NCI-H1092 treated with DMSO at 0.1 percent for 48 hours (cell line): ENCODE results near the gene C11orf97.
"Not testable (repeated sequence)": the region's sequence is repeated elsewhere in the genome, so short reads cannot be mapped to it uniquely, and the experiment has no call there.

ENCODE experiments used
- DNase-seq: peaks from one replicate; lab custom pipeline; 2025; lab: John Stamatoyannopoulos, UW

C11orf97 gene, protein sequence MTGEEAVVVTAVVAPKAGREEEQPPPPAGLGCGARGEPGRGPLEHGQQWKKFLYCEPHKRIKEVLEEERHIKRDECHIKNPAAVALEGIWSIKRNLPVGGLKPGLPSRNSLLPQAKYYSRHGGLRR

DNA sequence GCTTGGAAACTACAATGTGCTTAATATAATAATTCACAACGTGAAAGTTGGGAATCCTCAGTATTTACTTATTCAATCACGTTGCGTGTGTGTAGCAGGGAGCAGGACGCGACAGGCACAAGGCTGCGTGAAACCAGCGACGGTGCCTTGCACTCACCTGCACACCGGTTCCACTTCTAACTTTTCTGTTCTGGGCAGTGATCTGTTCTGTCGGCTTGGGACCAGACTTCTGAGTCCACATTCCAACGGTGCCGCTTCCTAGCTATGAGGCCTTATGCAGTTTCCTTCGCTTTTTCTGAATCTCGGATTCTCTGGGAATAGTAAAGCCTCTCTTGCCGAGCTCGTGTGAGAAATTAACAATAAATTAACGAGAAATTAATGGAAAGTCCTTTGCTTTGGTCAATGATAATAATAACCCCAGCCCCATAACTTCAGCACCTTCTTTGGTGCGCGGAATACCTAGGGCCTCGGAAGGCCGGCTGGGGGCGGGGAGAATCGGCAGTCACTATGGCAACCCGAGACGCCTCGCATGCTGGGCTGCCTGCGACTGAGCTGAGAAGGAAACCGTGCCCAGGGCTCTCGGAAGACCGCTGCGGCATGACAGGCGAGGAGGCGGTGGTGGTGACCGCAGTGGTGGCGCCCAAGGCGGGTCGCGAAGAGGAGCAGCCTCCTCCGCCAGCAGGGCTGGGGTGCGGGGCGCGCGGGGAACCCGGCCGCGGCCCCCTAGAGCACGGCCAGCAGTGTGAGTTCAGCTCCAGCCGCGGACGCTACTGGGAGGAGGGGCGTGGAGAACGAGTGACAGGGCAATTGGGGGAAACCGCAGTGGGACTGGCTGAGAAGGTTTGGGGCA lies at the start of gene C11orf97:
TSS of gene C11orf97 (plus strand) at position 530 of the 850 bp plus-strand sequence. CDS start at position 598, 68 bp downstream.
- peak; percentile 31 for DNase-seq

DNA sequence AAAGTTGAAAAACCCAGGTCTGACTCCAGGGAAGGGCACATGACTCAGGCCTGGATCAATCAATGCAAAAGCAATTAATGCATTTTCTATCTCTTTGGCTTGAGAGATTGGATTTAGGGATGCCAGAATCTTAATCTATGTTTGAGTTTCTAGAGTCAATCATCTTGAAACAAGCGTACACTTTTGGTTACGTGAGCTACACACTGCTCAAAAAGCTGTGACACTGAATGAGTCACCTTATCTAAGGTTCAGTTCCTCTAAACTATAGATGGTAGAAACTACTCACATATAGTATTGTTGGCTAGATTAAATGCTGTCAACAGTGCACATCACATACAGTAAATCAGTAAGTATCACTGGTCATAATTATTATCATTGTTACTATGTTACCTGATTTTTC lies 42.8 kb upstream of the C11orf97 start:
- no peak for DNase-seq

DNA sequence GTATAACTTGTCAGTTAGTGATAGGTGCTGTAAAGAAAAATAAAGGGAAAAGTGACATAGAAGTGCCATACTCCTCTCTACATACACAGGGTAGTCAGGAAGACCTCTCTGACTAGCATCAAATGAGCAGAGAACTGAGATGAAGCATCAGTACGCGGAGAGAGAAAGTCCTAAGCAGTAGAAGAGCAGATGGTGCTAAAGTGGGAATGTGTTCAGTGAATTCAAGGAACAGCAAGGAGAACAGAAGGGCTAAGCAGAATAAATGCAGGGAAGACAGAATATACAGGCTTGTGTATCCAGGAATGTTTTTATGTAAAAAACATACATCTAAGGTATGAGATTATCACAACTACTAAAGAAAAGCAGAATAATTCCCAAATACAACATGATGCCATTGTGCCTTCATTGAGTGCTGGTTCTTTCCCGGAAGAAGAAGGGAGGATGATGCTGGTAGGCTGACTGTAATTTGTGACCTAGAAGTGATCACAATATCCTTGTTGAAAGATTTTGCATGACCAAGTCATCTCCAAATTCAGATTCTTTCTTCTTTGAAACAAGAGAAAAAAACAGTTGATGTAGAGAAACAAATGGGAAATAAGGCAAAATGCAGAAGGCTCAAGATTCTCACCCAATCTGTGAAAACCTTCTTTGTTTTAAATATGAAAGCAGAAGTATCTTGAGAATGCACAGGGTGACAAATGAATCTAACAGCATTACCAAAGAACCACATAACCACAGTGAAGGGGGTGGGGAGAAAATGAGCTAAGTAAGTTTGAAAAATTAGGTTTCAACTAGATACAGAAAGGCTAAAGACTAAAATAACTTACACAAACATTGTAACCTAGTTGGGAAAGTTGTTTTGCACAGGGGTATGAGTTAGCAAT lies 39.1 kb upstream of the C11orf97 start:
- no peak for DNase-seq

DNA sequence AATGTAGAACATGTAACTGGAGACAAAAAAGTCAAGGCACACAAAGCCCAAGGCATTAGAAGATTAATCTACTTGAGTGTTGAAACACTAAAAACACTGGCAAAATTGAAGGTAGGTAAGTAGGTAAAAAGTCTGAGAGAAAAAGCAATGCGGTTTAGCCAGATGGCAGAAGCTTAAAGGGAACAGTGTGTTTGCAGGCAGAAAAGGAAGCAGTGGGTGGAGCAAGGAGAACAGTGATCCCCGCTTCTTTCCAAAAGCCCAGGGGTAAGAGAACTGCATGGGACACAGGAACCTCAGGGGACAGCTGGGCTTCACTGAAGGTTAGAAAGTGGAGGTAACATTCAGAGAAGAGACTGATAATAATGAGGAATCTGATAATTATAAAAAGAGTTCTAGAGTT lies 34.6 kb upstream of the C11orf97 start:
- DNase-seq: no peak

DNA sequence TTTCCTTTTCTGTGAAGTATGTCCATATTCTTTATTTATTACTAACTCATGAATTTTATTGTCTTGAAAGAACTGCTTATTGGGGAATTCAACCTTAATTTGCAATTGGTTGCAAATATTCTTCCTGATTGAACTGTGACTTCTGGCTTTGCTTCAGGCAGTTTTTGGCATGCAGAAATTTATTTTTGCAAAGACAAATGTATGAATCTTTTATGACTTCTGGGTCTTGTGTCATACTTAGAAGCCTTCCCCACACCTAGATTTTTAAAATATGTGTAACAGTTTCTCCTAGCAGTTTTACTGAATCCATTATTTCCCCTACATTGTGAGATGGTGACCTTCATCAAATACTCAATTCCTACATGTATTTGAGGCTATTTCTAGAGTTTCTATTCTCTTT lies 30.9 kb upstream of the C11orf97 start:
- DNase-seq: no peak

DNA sequence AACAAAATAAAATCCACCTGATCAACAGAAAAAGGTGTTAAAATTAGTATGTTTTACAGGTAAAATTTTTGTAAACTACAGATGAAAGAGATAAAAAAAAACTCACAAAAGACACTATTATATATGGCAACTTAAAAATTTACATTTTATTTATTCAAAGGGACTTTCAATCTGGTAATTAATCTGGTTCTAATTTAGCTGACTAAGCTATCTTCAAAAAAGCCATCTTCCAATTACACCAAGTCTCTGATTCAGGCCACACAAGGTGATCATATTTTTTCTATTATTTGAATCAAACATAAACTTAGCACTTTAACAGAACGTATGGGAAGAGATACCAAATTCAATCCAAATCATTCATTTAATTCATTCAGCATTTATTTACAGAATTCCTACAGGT lies 26.2 kb upstream of the C11orf97 start:
- no peak for DNase-seq

DNA sequence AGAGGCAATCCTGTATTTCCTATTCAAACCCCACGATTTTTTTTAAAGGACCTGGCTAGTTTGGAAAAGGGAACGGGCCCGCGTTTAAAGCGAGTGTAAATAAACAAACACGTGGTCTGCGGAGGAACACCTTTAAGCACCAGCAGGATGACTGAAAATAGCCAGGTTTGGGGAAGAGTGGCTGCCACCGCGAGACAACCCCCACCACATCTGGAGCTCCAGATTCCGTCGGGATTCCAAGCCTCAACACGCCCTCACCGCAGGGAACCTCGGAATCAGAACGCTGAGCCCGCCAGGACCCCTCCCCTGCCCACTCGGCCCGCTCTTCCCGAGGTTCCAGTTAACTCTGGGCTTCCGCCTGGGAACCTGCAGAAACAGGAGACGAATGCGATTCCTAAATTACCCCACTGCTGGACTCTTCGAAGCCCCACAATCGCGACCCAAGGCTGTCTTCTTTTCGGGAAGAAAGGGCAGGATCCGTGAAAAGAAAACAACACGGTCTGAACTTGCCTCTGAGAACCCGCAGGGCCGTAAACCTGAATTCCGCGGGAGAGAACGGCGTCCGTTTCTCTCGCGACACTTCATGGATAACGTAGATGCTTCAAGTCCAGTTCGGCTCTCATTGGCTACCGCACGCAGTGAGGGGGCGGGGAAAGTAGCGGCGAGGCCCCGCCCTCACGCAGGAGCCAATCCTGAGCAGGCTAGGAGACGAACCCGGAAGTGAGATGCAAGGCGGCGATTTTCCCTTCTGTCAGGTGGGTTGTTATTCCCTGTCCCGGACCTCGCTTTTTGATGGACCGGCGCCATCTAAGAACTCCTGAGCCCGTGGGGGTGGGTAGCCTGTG lies 18.8 kb upstream of the C11orf97 start, which contains the start of the genes ANKRD49 and MRE11:
TSS of gene ANKRD49 (plus strand) at position 704 of the 845 bp plus-strand sequence. CDS start 2,710 bp downstream, outside the sequence.
TSS of gene MRE11 (minus strand) at position 564 of the 845 bp plus-strand sequence. CDS start 1,043 bp downstream, outside the sequence.
- DNase-seq: peak; percentile 98

DNA sequence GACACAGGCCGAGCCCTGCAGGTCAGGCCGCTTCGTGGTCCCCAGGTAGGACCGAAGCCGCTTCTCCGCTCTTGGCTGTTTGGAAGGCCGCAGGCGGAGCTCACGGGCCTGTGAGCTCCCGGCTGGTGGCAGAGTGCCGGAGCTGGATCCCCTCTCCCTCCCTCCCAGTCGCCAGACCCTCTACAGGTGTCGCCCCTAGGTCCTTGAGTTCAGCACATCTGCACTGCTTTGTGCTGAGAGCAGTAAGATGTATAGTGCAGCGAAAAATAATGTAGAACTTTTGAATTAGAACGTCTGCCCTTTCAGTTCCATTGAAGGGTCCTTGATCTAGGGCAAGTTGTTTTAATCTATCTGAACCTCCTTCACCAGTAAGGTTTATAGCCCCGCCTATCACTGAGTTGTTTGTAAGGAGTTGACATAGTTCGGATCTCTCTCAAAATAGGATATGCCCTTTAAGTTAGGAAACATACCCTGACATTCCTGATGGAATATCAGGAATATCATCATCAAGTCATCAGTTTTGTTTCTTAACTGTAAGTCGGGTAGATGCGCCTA lies 18.1 kb upstream of the C11orf97 start:
- no peak for DNase-seq

DNA sequence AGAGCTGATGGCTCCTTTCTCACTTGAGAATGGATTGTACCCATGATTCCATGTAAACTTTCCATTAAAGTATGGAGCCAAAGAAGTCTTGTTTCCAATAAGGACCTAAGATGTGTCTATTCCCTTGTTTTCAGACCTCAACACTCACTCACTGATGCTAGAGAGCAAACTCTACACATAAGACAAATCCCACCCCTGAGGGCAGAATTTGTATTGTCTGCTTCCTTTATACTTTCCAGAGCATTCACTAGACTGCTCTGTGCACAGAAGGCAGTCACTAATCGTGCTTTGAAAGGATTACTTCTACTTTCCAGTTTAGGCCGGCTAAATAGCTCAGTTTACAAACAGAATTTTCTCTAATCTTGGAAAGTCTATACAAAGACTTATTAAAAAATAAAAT lies 12.1 kb upstream of the C11orf97 start:
- no peak for DNase-seq

DNA sequence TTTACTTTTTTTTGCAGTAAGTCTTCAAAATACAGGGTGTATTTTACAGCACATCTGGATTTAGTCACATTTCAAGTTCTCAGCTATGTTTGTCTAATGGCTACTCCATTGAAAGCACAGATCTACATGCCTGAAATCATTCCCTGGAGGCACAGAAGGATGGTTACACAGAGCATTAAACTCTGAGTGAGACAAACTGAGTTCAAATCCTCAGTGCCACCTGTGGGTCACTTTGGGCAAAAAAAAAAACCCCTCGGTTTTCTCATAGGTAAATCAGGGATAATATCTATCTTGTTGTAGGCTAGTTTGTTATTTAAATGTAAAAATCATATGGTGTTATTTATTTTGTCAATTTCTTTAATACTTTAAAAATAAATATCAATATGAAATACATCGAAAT lies 10.7 kb upstream of the C11orf97 start:
- no peak for DNase-seq

DNA sequence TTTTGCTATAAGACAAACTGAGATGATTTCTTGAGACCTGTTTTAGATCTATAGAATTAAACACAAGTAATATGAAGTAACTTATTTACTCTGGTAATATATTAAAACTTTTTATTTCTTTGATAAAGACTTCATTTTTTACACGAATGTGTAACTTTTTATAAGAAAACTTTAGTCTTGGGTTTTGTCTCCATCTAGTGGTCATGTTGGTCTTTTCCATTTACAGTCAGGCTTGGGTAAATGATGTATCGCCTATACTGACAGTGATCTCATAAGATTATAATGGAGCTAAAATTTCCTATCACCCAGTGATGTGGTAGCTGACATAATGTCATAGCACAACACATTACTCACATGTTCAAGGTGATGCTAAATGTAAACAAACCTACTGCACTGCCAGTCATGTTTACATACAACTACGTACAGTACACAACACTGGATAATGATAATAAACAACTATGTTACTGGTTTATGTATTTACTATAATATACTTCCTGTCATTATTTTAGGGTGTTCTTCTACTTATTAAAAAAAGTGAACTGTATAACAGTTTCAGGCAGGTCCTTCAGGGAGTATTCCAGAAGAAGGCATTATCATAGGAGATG lies 7.5 kb upstream of the C11orf97 start:
- DNase-seq: peak; percentile 60

DNA sequence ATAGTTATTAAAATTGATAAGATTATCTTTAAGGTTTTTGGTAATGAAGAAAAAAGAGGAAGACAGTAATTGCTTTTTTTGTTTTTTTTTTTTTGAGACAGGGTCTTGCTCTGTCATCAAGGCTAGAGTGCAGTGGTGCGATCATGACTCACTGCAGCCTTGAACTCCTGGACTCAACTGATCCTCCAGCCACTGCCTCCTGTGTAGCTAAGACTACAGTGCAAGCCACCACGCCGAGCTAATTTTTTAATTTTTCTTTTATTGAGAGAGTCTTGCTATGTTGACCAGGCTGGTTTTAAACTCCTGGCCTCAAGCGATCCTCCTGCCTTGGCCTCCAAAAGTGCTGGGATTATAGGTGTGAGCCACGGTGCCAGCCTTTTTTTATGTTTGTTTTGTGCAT lies 5.7 kb upstream of the C11orf97 start:
- not testable (repeated sequence) for DNase-seq

DNA sequence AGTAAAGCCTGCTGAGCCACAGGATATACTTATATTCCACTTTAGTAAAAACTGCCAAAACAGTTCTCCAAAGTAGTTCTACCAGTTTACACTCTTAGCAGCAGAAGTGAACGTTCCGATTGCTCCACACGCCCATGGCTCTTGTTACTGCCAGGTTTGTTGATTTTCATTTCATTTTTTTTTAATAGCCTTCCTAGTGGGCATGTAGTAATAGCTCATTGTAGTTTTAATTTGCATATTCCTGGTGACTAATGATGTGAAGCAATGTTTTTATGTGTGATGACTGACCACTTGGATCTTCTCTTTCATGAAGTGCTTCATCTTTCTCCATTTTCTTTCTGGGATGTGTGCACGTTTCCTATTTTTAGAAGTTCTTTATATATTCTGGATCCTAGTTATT lies 4.8 kb upstream of the C11orf97 start:
- DNase-seq: no peak

DNA sequence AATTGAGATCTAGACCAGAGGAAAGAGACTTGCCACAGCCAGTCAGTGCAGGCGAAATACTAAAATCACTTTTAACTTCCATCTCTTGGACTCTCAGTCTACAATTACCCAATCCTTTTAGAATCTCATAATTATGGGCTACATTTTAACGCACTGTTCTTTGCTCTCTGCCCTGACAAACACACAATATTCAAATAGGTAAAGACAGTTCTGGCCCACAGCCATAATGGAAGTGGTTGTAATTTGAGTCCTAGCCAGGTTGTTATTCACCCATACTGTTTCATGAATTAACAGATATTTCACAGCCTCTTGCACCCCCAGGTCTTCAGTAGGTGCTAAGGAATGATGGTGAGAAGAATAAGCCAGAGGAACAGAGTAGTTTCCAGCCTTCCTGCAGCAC lies 830 bp downstream of the C11orf97 start:
- peak; percentile 73 for DNase-seq

DNA sequence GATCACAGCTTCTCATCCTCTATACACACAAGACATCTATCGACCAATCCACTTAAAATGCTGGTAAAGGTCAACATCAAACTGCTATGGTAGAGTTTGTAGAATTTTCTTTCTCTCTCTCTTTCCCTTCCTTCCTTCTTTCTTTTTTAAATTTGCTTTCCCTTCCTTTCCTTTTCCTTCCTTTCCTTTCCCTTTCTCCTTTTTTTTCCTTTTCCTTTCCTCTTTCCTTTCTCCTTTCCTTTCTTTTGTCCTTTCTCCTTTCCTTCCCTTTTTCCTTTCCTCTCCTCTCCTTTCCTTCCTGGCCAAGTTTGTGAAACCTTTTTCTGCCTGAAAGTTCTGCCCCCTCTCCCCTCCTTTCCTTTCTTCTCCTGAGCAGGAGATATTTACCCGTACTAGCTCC lies 3.1 kb downstream of the C11orf97 start:
- no peak for DNase-seq

DNA sequence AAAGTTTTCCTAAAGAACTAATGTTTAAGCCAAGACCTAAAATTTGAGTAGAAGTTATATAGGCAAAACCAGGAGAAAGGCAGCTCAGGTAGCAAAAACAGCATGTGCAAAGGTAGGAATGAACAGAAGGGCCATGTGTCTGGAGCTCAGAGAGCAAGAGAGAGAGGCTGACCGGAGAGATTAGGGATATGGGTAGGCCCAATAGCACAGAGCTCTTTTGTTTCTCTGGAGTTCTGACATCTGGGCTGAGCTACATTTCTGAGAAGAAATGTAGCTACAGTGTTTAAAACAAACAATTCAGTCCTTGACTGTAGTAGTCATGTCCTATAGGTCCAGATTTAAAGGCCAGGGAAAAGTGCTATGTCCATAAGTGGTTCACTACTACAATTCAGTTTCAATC lies 4.5 kb downstream of the C11orf97 start:
- DNase-seq: no peak

DNA sequence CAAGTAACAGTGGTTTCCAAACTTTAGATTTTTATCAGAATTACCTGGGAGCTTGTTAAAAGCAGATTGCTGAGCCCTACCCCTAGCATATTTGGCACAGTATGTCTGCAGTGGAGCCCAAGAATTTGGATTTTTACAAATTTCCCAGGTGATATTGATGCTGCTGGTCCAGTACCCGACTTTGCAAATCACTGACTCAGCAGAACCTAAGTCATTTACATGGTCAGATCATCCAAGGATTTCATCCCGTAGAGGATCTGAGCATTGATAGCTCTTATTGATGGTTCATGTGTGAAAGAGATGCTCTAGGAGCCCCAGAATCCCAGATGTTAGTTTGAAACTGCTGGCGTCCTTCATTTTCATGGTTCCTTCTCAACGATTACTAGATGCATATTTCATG lies 6.0 kb downstream of the C11orf97 start:
- no peak for DNase-seq

DNA sequence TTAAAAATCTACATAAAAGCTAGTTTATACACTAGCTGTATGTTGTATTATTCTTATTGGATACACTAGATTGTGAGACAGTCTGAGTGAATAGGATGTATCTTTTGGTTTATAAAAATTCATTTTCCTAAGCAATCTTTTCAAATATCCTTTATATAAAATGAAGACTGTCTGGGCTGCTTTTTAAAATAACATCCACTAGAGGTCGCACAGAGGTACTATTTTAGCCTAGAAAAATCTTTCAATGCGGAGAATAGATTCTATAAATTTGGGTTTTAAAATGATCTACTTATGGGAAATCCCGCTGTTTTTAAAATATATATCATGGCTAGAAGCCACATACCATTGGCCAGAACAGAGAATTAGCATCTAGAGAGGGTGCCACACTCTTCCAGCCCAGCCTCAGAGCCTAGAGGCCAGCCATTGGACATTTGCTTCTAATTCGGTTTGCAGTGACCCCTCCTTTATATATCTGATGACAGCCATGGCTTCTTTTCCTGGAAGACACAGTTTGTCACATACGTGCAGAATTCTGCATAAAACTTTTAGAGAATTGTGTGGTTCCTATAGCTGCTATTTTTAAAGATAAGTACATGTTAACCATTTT lies 7.3 kb downstream of the C11orf97 start:
- peak; percentile 51 for DNase-seq

DNA sequence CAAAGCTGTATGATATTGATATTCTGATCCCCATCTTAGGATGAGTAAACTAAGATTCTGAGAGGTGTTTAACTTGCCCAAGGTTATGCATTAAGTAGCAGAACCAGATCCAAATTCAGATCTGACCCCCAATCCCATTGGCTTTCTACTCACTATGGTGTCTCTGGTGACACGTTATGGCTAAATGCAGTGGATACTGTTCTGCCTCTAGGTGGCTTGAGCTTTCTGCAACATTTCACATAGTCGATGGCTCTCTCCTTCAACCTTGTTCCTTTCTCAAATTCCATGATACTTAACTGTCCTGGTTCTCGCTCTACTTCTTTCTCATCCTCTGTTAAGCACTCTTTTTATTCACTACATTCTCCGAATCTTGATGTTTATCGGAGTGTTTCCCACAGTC lies 9.4 kb downstream of the C11orf97 start:
- DNase-seq: no peak

DNA sequence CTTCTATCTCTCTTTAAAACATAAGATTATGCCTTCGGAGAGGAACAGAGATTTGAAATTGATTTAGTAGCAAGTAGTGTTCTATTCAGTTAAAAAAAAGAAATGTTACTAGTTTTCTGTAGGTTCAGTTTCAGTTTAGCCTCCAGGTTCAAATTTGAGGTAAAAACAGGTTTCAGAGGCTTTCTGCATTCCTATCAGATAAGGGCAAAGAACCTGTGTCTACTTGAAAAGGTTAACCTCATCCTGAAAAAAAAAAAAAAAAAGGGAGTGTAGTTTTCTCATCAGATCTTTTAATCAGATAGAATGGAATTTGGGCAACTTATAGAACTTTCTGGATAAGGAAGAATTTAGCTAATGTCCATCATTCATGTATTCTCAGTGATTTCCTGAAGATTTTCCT lies 12.1 kb downstream of the C11orf97 start:
- DNase-seq: no peak
